HepG2 (cell line): Measurements from ENCODE around the gene CNN3. TPM values are rescaled to one million over a fixed set of nuclear protein-coding genes. Genes with fewer than 3 reads are reported as not detected.

Experiments
- ATAC-seq: fragments of 200-7000 bp; cut with Tn5 transposase; 3 replicates; pipeline ENCODE4 v1.9.1; 2020; ENCODE audit warnings: mild to moderate bottlenecking, moderate library complexity
- BruUV-seq: library from RNA; stranded (reverse); fragments of 400-500 nt; replicated peaks from 2 replicates; lab custom pipeline; 2021; lab: Mats Ljungman, UMichigan
- CTCF ChIA-PET: fragments of 300-600 bp; formaldehyde crosslinking; extraction: SDS; loops from one replicate; lab custom pipeline; 2021; ENCODE audit warnings: low total read pairs, inconsistent platforms, low intra/inter-chr PET ratio; lab: Yijun Ruan, JAX
- POLR2A ChIA-PET: fragments of 350-600 bp; sonication (Branson Sonifier 250); formaldehyde crosslinking; loops from one replicate; lab custom pipeline; 2020; ENCODE audit warnings: antibody characterized with exemption, inconsistent platforms; lab: Yijun Ruan, JAX
- DNase-seq: peaks from one replicate; pipeline ENCODE4 v3.0.0-alpha.2; 2015; ENCODE audit warnings: low spot score
- FAIRE-seq: peaks from 3 replicates; lab custom pipeline; 2011; peaks lifted over from hg19 to GRCh38; lab: Jason Lieb, UNC
- H2AFZ ChIP-seq: one replicate; pipeline ENCODE4 v1.6.1; 2011; ENCODE audit warnings: low read length, inconsistent platforms
- H3K27ac ChIP-seq: fragments of 300-600 bp; 3 replicates; pipeline ENCODE4 v1.8.0; 2011; ENCODE audit warnings: mixed run types, mild to moderate bottlenecking, mixed read lengths, low read length, inconsistent platforms; ENCODE audit not compliant: insufficient read depth; ENCODE audit errors: extremely low read length
- H3K27me3 ChIP-seq, 2 experiments: fragments of 200-600 bp in 1 of 2; 2 replicates in 1 of 2; 3 replicates in 1 of 2; pipeline versions ENCODE4 v1.6.0 to v1.8.0; 2011; ENCODE audit warnings: low read length in 2 of 2, mild to moderate bottlenecking in 2 of 2, moderate library complexity in 2 of 2, inconsistent platforms in 1 of 2; ENCODE audit not compliant: insufficient read depth in 2 of 2, control insufficient read depth in 1 of 2
- H3K36me3 ChIP-seq, 2 experiments: fragments of 200-600 bp in 1 of 2; replicated peaks in 1 of 2; 2 replicates in 1 of 2; 3 replicates in 1 of 2; pipeline versions ENCODE4 v1.5.1 to v1.8.0; 2011; ENCODE audit warnings: low read length in 2 of 2, inconsistent platforms in 1 of 2; ENCODE audit not compliant: insufficient read depth in 2 of 2, control insufficient read depth in 1 of 2
- H3K4me1 ChIP-seq: 2 replicates; pipeline ENCODE4 v1.5.1; 2012; ENCODE audit warnings: low read length, inconsistent platforms; ENCODE audit not compliant: insufficient read depth
- H3K4me2 ChIP-seq: 2 replicates; pipeline ENCODE4 v1.6.0; 2011; ENCODE audit warnings: low read depth, low read length, inconsistent platforms
- H3K4me3 ChIP-seq, 3 experiments: fragments of 200-600 bp in 1 of 3; sonication (generic), shearing (Covaris generic) in 1 of 3; replicated peaks in 1 of 3; 2 replicates each; pipeline ENCODE4 v1.5.1; 2011 to 2016; ENCODE audit warnings: low read length in 3 of 3, inconsistent platforms in 2 of 3, low read depth in 2 of 3, mild to moderate bottlenecking in 2 of 3, control low read depth in 1 of 3, mixed read lengths in 1 of 3; ENCODE audit not compliant: insufficient read depth in 1 of 3
- H3K79me2 ChIP-seq: one replicate; pipeline ENCODE4 v1.6.1; 2011; ENCODE audit warnings: low read length, inconsistent platforms; ENCODE audit not compliant: insufficient read depth
- H3K9ac ChIP-seq: 2 replicates; pipeline ENCODE4 v1.6.0; 2011; ENCODE audit warnings: mild to moderate bottlenecking, low read depth, low read length, inconsistent platforms; ENCODE audit not compliant: insufficient read depth
- H3K9me3 ChIP-seq: 2 replicates; pipeline ENCODE4 v1.5.1; 2012; ENCODE audit warnings: mild to moderate bottlenecking, low read length
- H4K20me1 ChIP-seq: 2 replicates; pipeline ENCODE4 v1.6.0; 2011; ENCODE audit warnings: inconsistent platforms, mild to moderate bottlenecking, low read length, moderate library complexity; ENCODE audit not compliant: insufficient read depth
- ATF7 ChIP-seq, 2 experiments: fragments of 450-650 bp in 1 of 2; sonication (generic) in 1 of 2; formaldehyde crosslinking in 1 of 2; IDR thresholded peaks; 2 replicates each; pipeline versions ENCODE4 v1.4.0 to v1.6.1; 2016 to 2020; ENCODE audit warnings: antibody characterized with exemption in 1 of 2, mild to moderate bottlenecking in 1 of 2, missing genetic modification reagents in 1 of 2
- BCL6 ChIP-seq: IDR thresholded peaks from 2 replicates; pipeline ENCODE4 v1.6.1; 2016; ENCODE audit warnings: missing genetic modification reagents, missing compliant biosample characterization
- CREB1 ChIP-seq, 2 experiments: fragments of 450-650 bp in 1 of 2; IDR thresholded peaks; 2 replicates each; pipeline ENCODE4 v1.6.1; 2016 to 2017; ENCODE audit warnings: control low read depth in 1 of 2, mild to moderate bottlenecking in 1 of 2, missing compliant biosample characterization in 1 of 2, missing genetic modification characterization in 1 of 2
- HDAC2 ChIP-seq: sonication (generic); formaldehyde crosslinking; IDR thresholded peaks from 2 replicates; pipeline ENCODE4 v1.4.0; 2020; ENCODE audit warnings: missing genetic modification reagents
- HNF1A ChIP-seq, 2 experiments: sonication (generic) in 1 of 2; formaldehyde crosslinking in 1 of 2; IDR thresholded peaks; 2 replicates each; pipeline versions ENCODE4 v1.4.0 to v1.6.1; 2016 to 2020; ENCODE audit warnings: borderline replicate concordance in 1 of 2, low read depth in 1 of 2, mild to moderate bottlenecking in 1 of 2, missing genetic modification reagents in 1 of 2
- MAFF ChIP-seq: IDR thresholded peaks from 2 replicates; pipeline ENCODE4 v1.6.1; 2011; ENCODE audit warnings: low read depth, low read length, improper control_type of control experiment
- NR2F1 ChIP-seq, 2 experiments: fragments of 450-650 bp in 1 of 2; formaldehyde crosslinking in 1 of 2; IDR thresholded peaks; 2 replicates each; pipeline versions ENCODE4 v1.5.0 to v1.6.1; 2016 to 2020; ENCODE audit warnings: mild to moderate bottlenecking in 1 of 2, missing compliant biosample characterization in 1 of 2, missing genetic modification reagents in 1 of 2, moderate library complexity in 1 of 2
- POGZ ChIP-seq: sonication (generic); formaldehyde crosslinking; IDR thresholded peaks from 2 replicates; pipeline ENCODE4 v1.4.0; 2020; ENCODE audit warnings: mild to moderate bottlenecking, missing genetic modification reagents
- PPARG ChIP-seq: conservative IDR thresholded peaks from 2 replicates; pipeline ENCODE4 v1.6.1; 2016; ENCODE audit warnings: missing biosample characterization, missing genetic modification reagents
- ZBTB26 ChIP-seq: IDR thresholded peaks from 2 replicates; pipeline ENCODE4 v1.6.1; 2016; ENCODE audit warnings: missing compliant biosample characterization, missing genetic modification reagents, borderline replicate concordance
- ZNF761 ChIP-seq: sonication (generic); formaldehyde crosslinking; conservative IDR thresholded peaks from 2 replicates; pipeline ENCODE4 v1.4.0; 2020; ENCODE audit warnings: mild to moderate bottlenecking, missing genetic modification reagents
- WGBS: methylation state at CpG from one replicate; pipeline ENCODE4 v1.1.6; 2017; ENCODE audit warnings: low lambda C conversion rate; 5-methylcytosine and 5-hydroxymethylcytosine counted together
- in situ Hi-C: cut with HindIII; loops from 2 replicates; pipeline ENCODE4 v1.10.0; 2017; ENCODE audit warnings: low pct_unique_long_range_greater_than_20kb; ENCODE audit not compliant: extremely low pct_ligation_motif_present
- intact Hi-C: fragments of 100-400 bp; cut with micrococcal nuclease; formaldehyde crosslinking; loops from one replicate; pipeline ENCODE4 v1.10.0; 2022; ENCODE audit not compliant: unreplicated experiment
- polyA plus RNA-seq, 8 experiments: library from polyadenylated mRNA; depleted of rRNA in 3 of 8; stranded (reverse) in 7 of 8; unstranded in 1 of 8; fragments of >200 nt; fragmentation: Illumina TruSeq in 4 of 8; extraction: Trizol in 4 of 8; gene quantifications; 2 replicates each; pipeline versions ENCODE4 v1.2.1 to v1.2.3, GENCODE V29; 2011 to 2016; ENCODE audit warnings: low read depth in 4 of 8, missing spikeins in 1 of 8, mixed read lengths in 1 of 8; ENCODE audit not compliant: insufficient read depth in 1 of 8
- total RNA-seq, 5 experiments: library from RNA; depleted of rRNA; stranded (reverse); fragments of >200 nt; fragmentation: Illumina TruSeq; extraction: Trizol; gene quantifications; 2 replicates each; pipeline ENCODE4 v1.2.3, GENCODE V29; 2016; ENCODE audit warnings: low read depth in 1 of 5
- TF ChIP-seq, protein P1 (sequence below): sonication (generic); formaldehyde crosslinking; IDR thresholded peaks from 2 replicates; pipeline ENCODE4 v1.5.1; 2020; ENCODE audit warnings: missing genetic modification reagents, mild to moderate bottlenecking, borderline replicate concordance
- TF ChIP-seq, protein P2 (sequence below): sonication (generic); formaldehyde crosslinking; IDR thresholded peaks from 2 replicates; pipeline ENCODE4 v1.4.0; 2020; ENCODE audit warnings: mild to moderate bottlenecking, low read depth, missing genetic modification reagents

The CNN3 gene
- total and polyA plus RNA-seq, 2 of the 13 experiments (the other 11 are each of a cell fraction or from before 2014, with no cell fraction given) = 113 to 223 TPM

GRCh38 chr1:94962409-94963265 is 35.7 kb upstream of the CNN3 start:
- Histone ChIP-seq H3K9ac (peak overlapping the region; percentile 66), H3K27me3 (no peaks in the 10 kb centered on the region), H3K36me3 (no peaks in the 10 kb centered on the region), H2AFZ (no peak overlapping the region), H3K4me1 (peaks cover 55% of the 10 kb centered on the region), H3K79me2 (no peaks in the 10 kb centered on the region), H4K20me1 (no peaks in the 10 kb centered on the region), H3K9me3 (no peaks in the 10 kb centered on the region), H3K4me3 (peak overlapping the region; percentile 42 to 57 (median 45); a peak in 4 of 6 replicates), H3K27ac (peak overlapping the region; percentile 96), H3K4me2 (peak overlapping the region; percentile 58)
- CTCF ChIA-PET = no interaction called here
- peak; percentile 96 for ATAC-seq
- DNase-seq = peak; percentile 85
- peak; percentile 91 for FAIRE-seq
- in situ Hi-C loops = no loop called here
- 1% methylated on average over 10 of the region's 10 CpGs for WGBS
- BruUV-seq = TSS peak; percentile 93
- POLR2A ChIA-PET = interaction anchor here (1.0 to 3.2 kb wide), 6 partner anchors 15 to 545 kb away, joined by 3 to 15 read pairs (median 3); partner anchors contain the start of genes ABCD3 and CNN3
- intact Hi-C loops = loop anchor here (2.0 to 5.0 kb wide), 3 partner anchors 22 to 80 kb away; partner anchors contain the start of gene CNN3
- TF ChIP-seq ZNF761 (CRISPR knock-in tag) (no peak), POGZ (CRISPR knock-in tag) (peak; percentile 75), MAFF (peak; percentile 20; the same call in 1 of the 2 replicates), ZBTB26 (CRISPR knock-in tag) (no peak), PPARG (CRISPR knock-in tag) (peak; percentile 71), CREB1 (IDR thresholded peaks at IDR 0.05) (peak; percentile 70), CREB1 (CRISPR knock-in tag; IDR thresholded peaks at IDR 0.05) (peak; percentile 84), HDAC2 (CRISPR knock-in tag) (peak; percentile 87), BCL6 (peak; percentile 96), HNF1A (IDR thresholded peaks at IDR 0.05; ENCODE audit: low read depth) (peak; percentile 12; the same call in 1 of the 2 replicates), HNF1A (CRISPR knock-in tag; IDR thresholded peaks at IDR 0.05; ENCODE audit: borderline replicate concordance) (no peak), ATF7 (IDR thresholded peaks at IDR 0.05) (peak; percentile 79), ATF7 (CRISPR knock-in tag; IDR thresholded peaks at IDR 0.05) (peak; percentile 72; the same call in 1 of the 2 replicates), NR2F1 (CRISPR knock-in tag; IDR thresholded peaks at IDR 0.05) (peak; percentile 23 to 41; a peak in 2 of 4 replicates)
- TF ChIP-seq, protein P1, sequence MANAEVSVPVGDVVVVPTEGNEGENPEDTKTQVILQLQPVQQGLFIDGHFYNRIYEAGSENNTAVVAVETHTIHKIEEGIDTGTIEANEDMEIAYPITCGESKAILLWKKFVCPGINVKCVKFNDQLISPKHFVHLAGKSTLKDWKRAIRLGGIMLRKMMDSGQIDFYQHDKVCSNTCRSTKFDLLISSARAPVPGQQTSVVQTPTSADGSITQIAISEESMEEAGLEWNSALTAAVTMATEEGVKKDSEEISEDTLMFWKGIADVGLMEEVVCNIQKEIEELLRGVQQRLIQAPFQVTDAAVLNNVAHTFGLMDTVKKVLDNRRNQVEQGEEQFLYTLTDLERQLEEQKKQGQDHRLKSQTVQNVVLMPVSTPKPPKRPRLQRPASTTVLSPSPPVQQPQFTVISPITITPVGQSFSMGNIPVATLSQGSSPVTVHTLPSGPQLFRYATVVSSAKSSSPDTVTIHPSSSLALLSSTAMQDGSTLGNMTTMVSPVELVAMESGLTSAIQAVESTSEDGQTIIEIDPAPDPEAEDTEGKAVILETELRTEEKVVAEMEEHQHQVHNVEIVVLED (CRISPR knock-in tag) = no peak
- TF ChIP-seq, protein P2, sequence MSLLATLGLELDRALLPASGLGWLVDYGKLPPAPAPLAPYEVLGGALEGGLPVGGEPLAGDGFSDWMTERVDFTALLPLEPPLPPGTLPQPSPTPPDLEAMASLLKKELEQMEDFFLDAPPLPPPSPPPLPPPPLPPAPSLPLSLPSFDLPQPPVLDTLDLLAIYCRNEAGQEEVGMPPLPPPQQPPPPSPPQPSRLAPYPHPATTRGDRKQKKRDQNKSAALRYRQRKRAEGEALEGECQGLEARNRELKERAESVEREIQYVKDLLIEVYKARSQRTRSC (CRISPR knock-in tag) = 0 out of 2 replicates have a peak, but pooled peaks have one; percentile 15
